Body of pancreas (tissue), 4 donors: ENCODE results near the gene RNASE1.

Experiments
- POLR2A ChIP-seq, 3 donors: fragments of 450-650 bp; IDR thresholded peaks; one replicate each; pipeline ENCODE4 v1.6.1; 2016; ENCODE audit warnings: antibody characterized with exemption in 3 of 3, mild to moderate bottlenecking in 2 of 3
- TF ChIP-seq, protein P1 (sequence below), 7 experiments: fragments of 450-650 bp in 4 of 7; fragments of 200-600 bp in 3 of 7; sonication (generic) in 3 of 7; IDR thresholded peaks; one replicate each; pipeline ENCODE4 v1.5.1; 2016 to 2019; ENCODE audit warnings: antibody characterized with exemption in 7 of 7

- TF ChIP-seq, protein P1, sequence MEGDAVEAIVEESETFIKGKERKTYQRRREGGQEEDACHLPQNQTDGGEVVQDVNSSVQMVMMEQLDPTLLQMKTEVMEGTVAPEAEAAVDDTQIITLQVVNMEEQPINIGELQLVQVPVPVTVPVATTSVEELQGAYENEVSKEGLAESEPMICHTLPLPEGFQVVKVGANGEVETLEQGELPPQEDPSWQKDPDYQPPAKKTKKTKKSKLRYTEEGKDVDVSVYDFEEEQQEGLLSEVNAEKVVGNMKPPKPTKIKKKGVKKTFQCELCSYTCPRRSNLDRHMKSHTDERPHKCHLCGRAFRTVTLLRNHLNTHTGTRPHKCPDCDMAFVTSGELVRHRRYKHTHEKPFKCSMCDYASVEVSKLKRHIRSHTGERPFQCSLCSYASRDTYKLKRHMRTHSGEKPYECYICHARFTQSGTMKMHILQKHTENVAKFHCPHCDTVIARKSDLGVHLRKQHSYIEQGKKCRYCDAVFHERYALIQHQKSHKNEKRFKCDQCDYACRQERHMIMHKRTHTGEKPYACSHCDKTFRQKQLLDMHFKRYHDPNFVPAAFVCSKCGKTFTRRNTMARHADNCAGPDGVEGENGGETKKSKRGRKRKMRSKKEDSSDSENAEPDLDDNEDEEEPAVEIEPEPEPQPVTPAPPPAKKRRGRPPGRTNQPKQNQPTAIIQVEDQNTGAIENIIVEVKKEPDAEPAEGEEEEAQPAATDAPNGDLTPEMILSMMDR (IDR thresholded peaks at IDR 0.05) = no peak
- no peak for TF ChIP-seq POLR2A (IDR thresholded peaks at IDR 0.05)
Observed at GRCh38 chr14:20790464-20791116, 12.1 kb downstream of the RNASE1 start.
